IMR-90 (cell line): ENCODE measurements around the gene ANKMY1. TPM values are rescaled to one million over a fixed set of nuclear protein-coding genes. Genes with fewer than 3 reads are reported as not detected.
A peak's percentile ranks its signal among the peaks of the same experiment; 100 is the strongest.

Source experiments
- ATAC-seq: fragments of 200-7000 bp; cut with Tn5 transposase; 2 replicates; pipeline ENCODE4 v1.9.1; 2020; ENCODE audit warnings: low read depth, mild to moderate bottlenecking, moderate library complexity
- BruUV-seq: library from RNA; stranded (reverse); fragments of 400-500 nt; replicated peaks from 2 replicates; lab custom pipeline; 2021; lab: Mats Ljungman, UMichigan
- CTCF ChIA-PET: fragments of 300-600 bp; formaldehyde crosslinking; extraction: SDS; loops from one replicate; lab custom pipeline; 2021; ENCODE audit warnings: antibody characterized with exemption; lab: Yijun Ruan, JAX
- POLR2A ChIA-PET: fragments of 300-600 bp; sonication (Branson Sonifier 250); formaldehyde crosslinking; loops from one replicate; lab custom pipeline; 2022; ENCODE audit warnings: antibody characterized with exemption; ENCODE audit not compliant: unreplicated experiment; lab: Charles Lee
- DNase-seq: peaks from one replicate; pipeline ENCODE4 v3.0.0; 2013
- H2AFZ ChIP-seq: replicated peaks from 2 replicates; pipeline ENCODE3; 2013; ENCODE audit warnings: low read length, mild to moderate bottlenecking; ENCODE audit not compliant: poor library complexity
- H2AK5ac ChIP-seq: 2 replicates; pipeline ENCODE4 v1.6.1; 2013; ENCODE audit warnings: low read depth, low read length, inconsistent platforms
- H2AK9ac ChIP-seq: replicated peaks from 2 replicates; pipeline ENCODE3; 2013; ENCODE audit warnings: mild to moderate bottlenecking, low read depth, low read length, moderate library complexity; ENCODE audit not compliant: poor library complexity
- H2BK120ac ChIP-seq: 2 replicates; pipeline ENCODE4 v1.6.1; 2013; ENCODE audit warnings: low read depth, low read length, inconsistent platforms
- H2BK15ac ChIP-seq: 3 replicates; pipeline ENCODE4 v1.6.1; 2013; ENCODE audit warnings: low read depth, low read length, inconsistent platforms
- H2BK20ac ChIP-seq: 2 replicates; pipeline ENCODE4 v1.6.1; 2013; ENCODE audit warnings: low read depth, mild to moderate bottlenecking, inconsistent platforms, low read length, moderate library complexity
- H2BK5ac ChIP-seq: 2 replicates; pipeline ENCODE4 v1.6.1; 2013; ENCODE audit warnings: mild to moderate bottlenecking, low read depth, low read length, inconsistent platforms; ENCODE audit not compliant: poor library complexity, severe bottlenecking
- H3K14ac ChIP-seq: replicated peaks from 2 replicates; pipeline ENCODE4 v1.6.1; 2013; ENCODE audit warnings: low read depth, low read length, inconsistent platforms
- H3K18ac ChIP-seq: 2 replicates; pipeline ENCODE4 v1.6.1; 2013; ENCODE audit warnings: low read depth, low read length, control low read depth
- H3K23ac ChIP-seq: 2 replicates; pipeline ENCODE4 v1.6.1; 2013; ENCODE audit warnings: low read depth, low read length, inconsistent platforms
- H3K27ac ChIP-seq: 2 replicates; pipeline ENCODE4 v1.5.1; 2013; ENCODE audit warnings: mild to moderate bottlenecking, control low read depth, low read length; ENCODE audit not compliant: insufficient read depth
- H3K27me3 ChIP-seq: 2 replicates; pipeline ENCODE4 v1.6.1; 2013; ENCODE audit warnings: low read length; ENCODE audit not compliant: control insufficient read depth, insufficient read depth
- H3K36me3 ChIP-seq: 2 replicates; pipeline ENCODE4 v1.6.1; 2013; ENCODE audit warnings: low read length, mixed read lengths; ENCODE audit not compliant: control insufficient read depth, insufficient read depth
- H3K4ac ChIP-seq: 2 replicates; pipeline ENCODE4 v1.6.1; 2013; ENCODE audit warnings: low read depth, low read length, inconsistent platforms
- H3K4me1 ChIP-seq: 2 replicates; pipeline ENCODE4 v1.6.1; 2013; ENCODE audit warnings: low read length, mixed read lengths; ENCODE audit not compliant: control insufficient read depth, insufficient read depth
- H3K4me2 ChIP-seq: 2 replicates; pipeline ENCODE4 v1.6.1; 2013; ENCODE audit warnings: low read depth, mild to moderate bottlenecking, control low read depth, low read length, moderate library complexity
- H3K4me3 ChIP-seq: 2 replicates; pipeline ENCODE4 v1.5.1; 2013; ENCODE audit warnings: low read depth, mild to moderate bottlenecking, control low read depth, low read length, moderate library complexity; ENCODE audit not compliant: insufficient read depth
- H3K56ac ChIP-seq: 2 replicates; pipeline ENCODE4 v1.6.1; 2013; ENCODE audit warnings: low read length, inconsistent platforms; ENCODE audit not compliant: insufficient read depth; ENCODE audit errors: extremely low read depth
- H3K79me1 ChIP-seq, 2 experiments: 2 replicates each; pipeline ENCODE4 v1.6.1; 2013; ENCODE audit warnings: low read length in 2 of 2, inconsistent platforms in 1 of 2, low read depth in 1 of 2
- H3K9ac ChIP-seq: 2 replicates; pipeline ENCODE4 v1.6.1; 2013; ENCODE audit warnings: low read depth, low read length, control low read depth
- H3K9me1 ChIP-seq: 2 replicates; pipeline ENCODE4 v1.6.1; 2013; ENCODE audit warnings: low read length, inconsistent platforms; ENCODE audit not compliant: insufficient read depth
- H3K9me3 ChIP-seq: 2 replicates; pipeline ENCODE4 v1.6.1; 2013; ENCODE audit warnings: low read length; ENCODE audit not compliant: control insufficient read depth, insufficient read depth
- H4K20me1 ChIP-seq: 2 replicates; pipeline ENCODE4 v1.6.1; 2013; ENCODE audit warnings: low read length, inconsistent platforms; ENCODE audit not compliant: insufficient read depth
- H4K5ac ChIP-seq: 2 replicates; pipeline ENCODE4 v1.6.1; 2013; ENCODE audit warnings: mild to moderate bottlenecking, low read depth, low read length, control low read depth
- H4K8ac ChIP-seq, 2 experiments: 2 replicates each; pipeline ENCODE4 v1.6.1; 2013; ENCODE audit warnings: low read depth in 2 of 2, low read length in 2 of 2, control low read depth in 1 of 2, inconsistent platforms in 1 of 2
- H4K91ac ChIP-seq: 2 replicates; pipeline ENCODE4 v1.6.1; 2013; ENCODE audit warnings: low read depth, low read length, inconsistent platforms; ENCODE audit not compliant: insufficient read depth
- CEBPB ChIP-seq: IDR thresholded peaks from 2 replicates; pipeline ENCODE4 v1.6.1; 2012; ENCODE audit warnings: low read depth, low read length, improper control_type of control experiment
- MXI1 ChIP-seq: IDR thresholded peaks from 2 replicates; pipeline ENCODE4 v1.6.1; 2012; ENCODE audit warnings: low read depth, mild to moderate bottlenecking, low read length, moderate library complexity, borderline replicate concordance
- RFX5 ChIP-seq: IDR thresholded peaks from 2 replicates; pipeline ENCODE4 v1.8.0; 2012; ENCODE audit warnings: low read depth, mild to moderate bottlenecking, low read length, moderate library complexity
- SMC3 ChIP-seq: fragments of 150-350 bp; IDR thresholded peaks from 2 replicates; pipeline ENCODE4 v1.6.1; 2016; ENCODE audit warnings: low read depth, mild to moderate bottlenecking, antibody characterized with exemption, low read length, moderate library complexity
- WGBS, 2 experiments: methylation state at CpG; one replicate each; pipeline versions ENCODE4 v1.1.5 to v1.1.7; 2013; ENCODE audit warnings: missing lambda C conversion rate in 2 of 2; ENCODE audit not compliant: insufficient read length in 1 of 2; ENCODE audit errors: extremely low coverage in 2 of 2; 5-methylcytosine and 5-hydroxymethylcytosine counted together
- dilution Hi-C: fragments of 300-500 bp; cut with HindIII; formaldehyde crosslinking; loops from one replicate; pipeline ENCODE4 v1.14.3; 2018; ENCODE audit warnings: low sequenced_read_pairs; ENCODE audit not compliant: unreplicated experiment
- in situ Hi-C: fragments of 300-500 bp; cut with MboI; formaldehyde crosslinking; loops from 3 replicates; pipeline ENCODE4 v1.14.3; 2019; ENCODE audit warnings: low sequenced_read_pairs, inconsistent platforms, mixed read lengths
- intact Hi-C: fragments of 100-400 bp; cut with micrococcal nuclease; formaldehyde crosslinking; loops from 2 replicates; pipeline ENCODE4 v1.10.0; 2022
- polyA plus RNA-seq, 3 experiments: library from polyadenylated mRNA; depleted of rRNA; stranded (reverse); fragments of >200 nt; gene quantifications; 2 replicates each; pipeline ENCODE4 v1.2.3, GENCODE V29; 2012; ENCODE audit warnings: low replicate concordance in 1 of 3
- total RNA-seq: library from RNA; depleted of rRNA; stranded (reverse); fragments of >200 nt; gene quantifications from 2 replicates; pipeline ENCODE4 v1.2.3, GENCODE V29; 2012

ANKMY1 gene
- total and polyA plus RNA-seq, 2 of the 4 experiments (the other 2 are of a cell fraction) = 2.9 to 5.5 TPM

DNA sequence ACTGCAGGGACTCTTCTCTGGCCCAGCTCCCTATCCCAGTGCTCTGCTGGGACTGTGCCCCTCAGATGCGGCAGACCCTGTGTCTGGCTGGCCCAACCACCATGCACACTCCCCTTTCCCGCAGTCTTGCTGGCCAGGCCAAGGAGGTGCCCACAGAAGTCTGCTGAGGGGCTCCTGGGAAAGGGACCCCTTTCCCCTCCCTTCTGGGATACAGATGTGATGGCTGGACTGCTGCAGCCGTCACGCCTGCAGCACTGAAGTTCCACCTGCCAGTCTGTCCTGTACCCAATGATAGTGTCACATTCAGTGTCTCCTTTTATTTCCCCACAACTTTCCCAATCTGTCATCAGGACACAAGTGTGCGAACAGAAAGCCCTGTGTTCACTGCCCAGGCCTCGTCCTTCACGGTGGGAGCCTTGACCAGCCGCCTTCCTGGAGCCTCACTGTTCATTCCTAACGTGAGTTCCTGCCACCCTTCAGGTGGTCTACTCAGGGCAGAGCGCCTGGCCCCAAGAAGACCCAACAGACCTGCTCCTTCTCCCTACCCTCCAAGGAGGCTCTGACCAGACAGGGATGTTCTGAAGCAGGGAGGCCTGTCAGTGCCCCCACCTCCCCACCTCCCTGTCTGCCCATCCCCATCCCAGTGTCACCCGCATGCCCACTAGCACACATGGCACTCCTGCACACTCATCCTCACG, 47.1 kb downstream of the ANKMY1 start (continued):
- no peak for TF ChIP-seq RFX5
- no peak for TF ChIP-seq SMC3

DNA sequence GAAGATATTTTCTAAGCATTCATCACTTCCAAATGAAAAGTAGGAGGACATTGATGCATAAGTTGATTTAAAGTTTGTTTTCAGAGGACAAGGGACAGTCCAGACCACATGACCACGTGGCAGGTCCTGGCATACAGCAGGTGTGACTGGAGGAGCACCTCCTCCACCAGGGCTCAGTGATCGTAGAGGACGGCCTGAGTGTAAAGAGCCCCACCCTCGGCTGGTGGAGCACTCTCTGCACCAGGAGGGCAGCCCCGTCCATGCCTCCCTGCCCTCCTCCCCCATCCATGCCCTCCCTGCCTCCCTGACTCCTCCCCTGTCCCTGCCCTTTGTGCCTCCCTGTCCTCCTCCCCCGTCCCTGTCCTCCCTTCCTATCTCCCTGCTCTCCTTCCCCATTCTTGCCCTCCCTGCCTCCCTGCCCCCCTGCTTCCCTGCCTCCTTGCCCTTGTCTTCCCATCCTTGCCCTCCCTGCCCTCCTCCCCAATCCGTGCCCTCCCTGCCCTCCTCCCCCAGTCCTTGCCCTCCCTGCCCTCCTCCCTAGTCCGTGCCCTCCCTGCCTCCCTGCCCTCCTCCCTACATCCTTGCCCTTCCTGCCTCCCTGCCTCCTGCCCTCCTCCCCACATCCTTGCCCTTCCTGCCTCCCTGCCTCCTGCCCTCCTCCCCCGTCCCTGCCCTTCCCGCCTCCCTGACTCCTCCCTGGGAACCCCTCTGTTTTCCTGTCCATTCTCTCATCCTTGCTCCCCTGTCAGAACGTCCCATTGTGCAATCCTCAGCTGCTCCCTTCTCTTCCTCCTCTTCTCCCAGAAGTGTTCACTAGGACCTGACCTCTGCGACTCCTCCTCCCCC, 47.9 kb downstream of the ANKMY1 start:
- no peak overlapping the region for H4K91ac ChIP-seq
- peaks cover 1% of the 10 kb centered on the region; the same call in 1 of the 2 replicates for H3K4me1 ChIP-seq
- no peak overlapping the region for H3K14ac ChIP-seq
- TF ChIP-seq MXI1 (no peak), CEBPB (peak; percentile 33; the same call in 1 of the 2 replicates)
- H3K4ac ChIP-seq = no peak overlapping the region
- no peak overlapping the region for H3K4me3 ChIP-seq
- no TSS peak for BruUV-seq
- no peak overlapping the region for H4K8ac ChIP-seq
- no peak overlapping the region for H2AK9ac ChIP-seq
- H3K9me1 ChIP-seq = no peaks in the 10 kb centered on the region
- no peak overlapping the region for H3K27ac ChIP-seq
- H2AK5ac ChIP-seq = no peak overlapping the region
- H2BK5ac ChIP-seq = no peak overlapping the region
- no peak overlapping the region for H3K23ac ChIP-seq
- no peak overlapping the region for H4K5ac ChIP-seq
- H2BK15ac ChIP-seq = no peak overlapping the region
- WGBS, 2 experiments = 32% methylated on average over 7 of the region's 12 CpGs; no CpG with 5 or more reads in 1 of the 2 experiments
- CTCF ChIA-PET = no interaction called here
- H3K9ac ChIP-seq = no peak overlapping the region
- dilution Hi-C loops (no loop called here), intact Hi-C loops (loop anchor here (5.0 kb wide), 1 partner anchor 192 kb away; no protein-coding TSS in a partner anchor), in situ Hi-C loops (loop anchor here (10.0 kb wide), 1 partner anchor 335 kb away; no protein-coding TSS in a partner anchor)
- H2BK20ac ChIP-seq = no peak overlapping the region
- no peaks in the 10 kb centered on the region for H3K27me3 ChIP-seq
- no peaks in the 10 kb centered on the region for H3K79me1 ChIP-seq
- no peak overlapping the region for H3K4me2 ChIP-seq
- no peaks in the 10 kb centered on the region for H3K36me3 ChIP-seq
- H3K9me3 ChIP-seq = no peaks in the 10 kb centered on the region
- no peak overlapping the region for H2BK120ac ChIP-seq
- ATAC-seq (no peak), DNase-seq (no peak)
- no peak overlapping the region for H3K56ac ChIP-seq
- H3K18ac ChIP-seq = no peak overlapping the region
- H4K20me1 ChIP-seq = 0 out of 2 replicates have a peak, but pooled peaks cover 3% of the 10 kb centered on the region
- POLR2A ChIA-PET = no interaction called here
- no peak overlapping the region for H2AFZ ChIP-seq
